Body of pancreas (tissue), 4 donors: ENCODE results near the gene PAK4. TPM values are rescaled to one million over a fixed set of nuclear protein-coding genes. Genes with fewer than 3 reads are reported as not detected.

Experiments used
- ATAC-seq: fragments of 150-250 bp; one replicate; pipeline ENCODE4 v1.9.1; 2016
- DNase-seq, 4 donors: peaks; one replicate each; pipeline ENCODE4 v3.0.0-alpha.2; 2019
- H3K27ac ChIP-seq, 4 donors: fragments of 200-600 bp; sonication (generic); 1 replicate in 3 of 4; 2 replicates in 1 of 4; pipeline versions ENCODE4 v1.5.1 to v1.6.1; 2016 to 2019; ENCODE audit warnings: mild to moderate bottlenecking in 1 of 4, mixed read lengths in 1 of 4, moderate library complexity in 1 of 4
- H3K27me3 ChIP-seq, 2 donors: fragments of 200-600 bp; sonication (generic); one replicate each; pipeline ENCODE4 v1.6.0; 2016; ENCODE audit warnings: mild to moderate bottlenecking in 1 of 2
- H3K36me3 ChIP-seq, 2 donors: fragments of 200-600 bp; sonication (generic); replicated peaks in 1 of 2; 2 replicates each; pipeline ENCODE4 v1.5.1; 2016; ENCODE audit warnings: low read depth in 2 of 2; ENCODE audit not compliant: insufficient read depth in 1 of 2
- H3K4me1 ChIP-seq: fragments of 200-600 bp; sonication (generic); one replicate; pipeline ENCODE4 v1.6.0; 2016
- H3K4me3 ChIP-seq, 2 donors: fragments of 200-600 bp; sonication (generic); 1 replicate in 1 of 2; 2 replicates in 1 of 2; pipeline ENCODE4 v1.5.1; 2016 to 2019
- H3K9me3 ChIP-seq, 3 donors: fragments of 200-600 bp; sonication (generic); 1 replicate in 2 of 3; 2 replicates in 1 of 3; pipeline ENCODE4 v1.5.1; 2016
- POLR2A ChIP-seq, 3 donors: fragments of 450-650 bp; IDR thresholded peaks; one replicate each; pipeline ENCODE4 v1.6.1; 2016; ENCODE audit warnings: antibody characterized with exemption in 3 of 3, mild to moderate bottlenecking in 2 of 3
- WGBS, 2 donors: methylation state at CpG; one replicate each; pipeline ENCODE4 v1.1.5; 2017; 5-methylcytosine and 5-hydroxymethylcytosine counted together
- intact Hi-C: fragments of 100-400 bp; cut with DNase I; formaldehyde crosslinking; loops from one replicate; pipeline ENCODE4 v1.15.1; 2023
- total RNA-seq, 2 donors: library from RNA; depleted of rRNA; stranded (reverse); fragments of >200 nt; gene quantifications; one replicate each; pipeline ENCODE4 v1.1.0, GENCODE V29; 2016
- TF ChIP-seq, protein P1 (sequence below), 7 experiments: fragments of 450-650 bp in 4 of 7; fragments of 200-600 bp in 3 of 7; sonication (generic) in 3 of 7; IDR thresholded peaks; one replicate each; pipeline ENCODE4 v1.5.1; 2016 to 2019; ENCODE audit warnings: antibody characterized with exemption in 7 of 7

PAK4 gene
- total RNA-seq, 2 donors from 2014 or later, result 18.9 to 40.2 TPM

DNA sequence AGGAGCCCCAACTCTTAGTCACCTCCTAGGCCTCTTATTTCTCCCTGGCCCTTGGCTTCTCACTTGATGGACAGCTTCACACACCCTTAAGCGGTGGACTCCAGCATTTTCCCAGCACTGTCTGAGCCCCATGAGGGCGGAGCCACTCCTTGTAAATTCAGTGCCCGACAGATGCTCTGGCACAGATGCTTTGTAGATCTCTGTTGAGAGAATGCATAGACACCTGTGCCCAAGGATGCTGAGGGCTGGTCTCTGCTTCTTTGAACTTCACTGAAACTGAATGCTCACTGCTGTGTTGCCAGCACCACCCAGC is 75.2 kb downstream of the PAK4 start:
- DNase-seq, result peak; percentile 53 to 68 (median 68)
- Histone ChIP-seq H3K4me3 (no peak overlapping the region), H3K9me3 (no peaks in the 10 kb centered on the region), H3K27ac (peak overlapping the region; percentile 66 to 91 (median 82)), H3K4me1 (peaks cover 60% of the 10 kb centered on the region), H3K27me3 (no peaks in the 10 kb centered on the region), H3K36me3 (no peaks in the 10 kb centered on the region)
- no peak for ATAC-seq
- intact Hi-C loops, result no loop called here
- 31 to 38% methylated on average over 3 of the region's 3 CpGs for WGBS, 2 donors
- TF ChIP-seq, protein P1, sequence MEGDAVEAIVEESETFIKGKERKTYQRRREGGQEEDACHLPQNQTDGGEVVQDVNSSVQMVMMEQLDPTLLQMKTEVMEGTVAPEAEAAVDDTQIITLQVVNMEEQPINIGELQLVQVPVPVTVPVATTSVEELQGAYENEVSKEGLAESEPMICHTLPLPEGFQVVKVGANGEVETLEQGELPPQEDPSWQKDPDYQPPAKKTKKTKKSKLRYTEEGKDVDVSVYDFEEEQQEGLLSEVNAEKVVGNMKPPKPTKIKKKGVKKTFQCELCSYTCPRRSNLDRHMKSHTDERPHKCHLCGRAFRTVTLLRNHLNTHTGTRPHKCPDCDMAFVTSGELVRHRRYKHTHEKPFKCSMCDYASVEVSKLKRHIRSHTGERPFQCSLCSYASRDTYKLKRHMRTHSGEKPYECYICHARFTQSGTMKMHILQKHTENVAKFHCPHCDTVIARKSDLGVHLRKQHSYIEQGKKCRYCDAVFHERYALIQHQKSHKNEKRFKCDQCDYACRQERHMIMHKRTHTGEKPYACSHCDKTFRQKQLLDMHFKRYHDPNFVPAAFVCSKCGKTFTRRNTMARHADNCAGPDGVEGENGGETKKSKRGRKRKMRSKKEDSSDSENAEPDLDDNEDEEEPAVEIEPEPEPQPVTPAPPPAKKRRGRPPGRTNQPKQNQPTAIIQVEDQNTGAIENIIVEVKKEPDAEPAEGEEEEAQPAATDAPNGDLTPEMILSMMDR (IDR thresholded peaks at IDR 0.05), result no peak
- peak in 2 of 3 donors; percentile 26 to 37 for TF ChIP-seq POLR2A (IDR thresholded peaks at IDR 0.05)

DNA sequence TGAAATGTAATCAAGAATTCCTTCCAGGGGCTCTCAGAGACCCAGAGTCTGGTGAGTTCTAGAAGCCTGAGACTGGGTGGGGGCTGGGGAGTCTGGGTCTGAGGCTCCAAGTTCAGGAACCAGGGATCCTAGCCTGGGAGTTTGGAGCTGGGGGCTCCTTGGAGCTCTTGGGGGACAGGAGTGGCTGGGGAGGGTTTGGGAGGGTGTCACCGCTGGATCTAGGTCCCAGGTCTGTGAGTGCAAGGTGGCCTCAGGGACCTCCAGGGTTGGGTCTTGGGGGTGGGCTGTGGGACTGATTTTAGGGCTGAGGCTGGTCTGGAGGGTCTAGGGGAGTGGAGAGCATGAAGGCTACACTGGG is 77.4 kb downstream of the PAK4 start:
- 36 to 40% methylated on average over 1 of the region's 1 CpG for WGBS, 2 donors
- ATAC-seq (no peak), DNase-seq (peak in 1 of 4 donors; percentile 20)
- H3K27ac ChIP-seq, result peak overlapping the region; percentile 77 to 91 (median 86)
- intact Hi-C loops, result no loop called here
- TF ChIP-seq, protein P1 (IDR thresholded peaks at IDR 0.05), result no peak
- no peak for TF ChIP-seq POLR2A (IDR thresholded peaks at IDR 0.05)
- no peaks in the 10 kb centered on the region for H3K27me3 ChIP-seq
- no peaks in the 10 kb centered on the region for H3K36me3 ChIP-seq
- H3K4me3 ChIP-seq, result peak overlapping the region; percentile 51 to 72
- peaks cover 51% of the 10 kb centered on the region for H3K4me1 ChIP-seq
- H3K9me3 ChIP-seq, result no peaks in the 10 kb centered on the region

DNA sequence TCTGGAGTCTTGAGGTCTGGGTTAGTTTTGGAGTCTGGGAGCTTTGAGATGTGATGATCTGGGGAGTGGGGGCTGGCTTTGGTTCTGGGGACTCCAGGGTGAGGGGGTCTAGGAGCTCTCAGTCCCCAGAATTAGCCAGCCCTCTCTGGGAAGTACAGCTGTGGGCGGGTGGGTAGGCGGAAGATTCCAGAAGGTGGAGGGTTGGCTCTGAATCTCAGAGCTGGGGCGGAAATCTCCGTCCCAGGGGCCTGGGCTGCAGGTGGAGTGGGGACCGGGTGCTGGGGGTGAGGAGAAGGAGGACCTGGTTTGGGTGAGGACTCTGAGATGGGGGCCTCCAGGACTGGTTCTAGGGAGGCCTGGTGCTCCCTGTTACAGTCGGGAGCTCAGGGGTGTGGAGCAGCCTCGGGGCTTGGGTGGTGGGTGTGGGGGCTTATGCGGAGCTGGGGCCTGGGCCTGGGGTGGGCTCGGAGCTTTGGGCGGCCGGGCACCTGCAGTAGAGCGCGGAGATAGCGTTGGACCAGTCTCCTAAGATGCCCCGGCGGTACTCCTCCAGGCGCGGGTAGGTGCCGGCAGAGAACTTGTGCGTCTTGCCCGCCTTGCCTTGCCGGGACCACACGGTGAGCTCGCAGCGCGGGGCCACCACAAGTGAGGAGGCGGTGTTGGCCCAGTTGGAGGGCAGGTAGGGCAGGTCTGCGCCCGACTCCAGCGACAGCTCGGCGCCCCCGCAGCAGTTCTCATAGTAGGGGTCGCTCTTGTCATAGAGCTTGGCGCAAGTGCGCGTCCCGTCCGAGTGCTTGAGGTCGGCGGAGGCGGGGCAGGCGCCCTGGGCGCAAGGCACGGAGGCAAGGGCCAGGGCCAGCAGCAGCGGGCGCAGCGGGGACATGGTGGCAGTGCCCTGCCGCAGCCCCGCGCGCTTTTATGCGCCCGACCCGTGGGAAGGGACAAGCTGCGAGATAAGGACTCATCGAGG is 78.1 kb downstream of the PAK4 start, which contains the start of gene SYCN:
SYCN (minus strand) TSS at position 892 of the 970 bp plus-strand sequence; CDS start at position 883, 9 bp downstream.
- ATAC-seq, result peak; percentile 48

DNA sequence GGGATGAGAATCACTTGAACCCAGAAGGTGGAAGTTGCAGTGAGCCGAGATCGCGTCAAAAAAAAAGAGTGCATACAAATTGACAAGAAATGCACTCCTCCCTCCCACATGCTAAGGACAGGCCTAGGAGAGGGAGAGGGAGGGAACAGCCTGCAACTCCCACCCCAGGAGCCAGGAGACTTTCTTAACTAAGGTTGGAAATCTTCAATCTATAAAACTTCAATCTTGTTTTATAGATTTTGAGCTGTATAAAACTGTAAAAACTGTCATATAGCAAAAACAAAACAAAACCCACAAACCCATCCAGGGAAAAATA is 79.8 kb downstream of the PAK4 start:
- TF ChIP-seq, protein P1 (IDR thresholded peaks at IDR 0.05), result no peak
- no peak for TF ChIP-seq POLR2A (IDR thresholded peaks at IDR 0.05)
- peak overlapping the region; percentile 42 to 91 (median 76) for H3K27ac ChIP-seq
- H3K4me1 ChIP-seq, result peaks cover 48% of the 10 kb centered on the region
- 34 to 40% methylated on average over 3 of the region's 3 CpGs for WGBS, 2 donors
- intact Hi-C loops, result no loop called here
- no peak overlapping the region for H3K4me3 ChIP-seq
- DNase-seq (no peak), ATAC-seq (no peak)
- no peaks in the 10 kb centered on the region for H3K9me3 ChIP-seq
- H3K36me3 ChIP-seq, result no peaks in the 10 kb centered on the region
- H3K27me3 ChIP-seq, result no peaks in the 10 kb centered on the region

More for the DNA sequence above, 78.1 kb downstream of the PAK4 start, which contains the start of gene SYCN:
- Histone ChIP-seq H3K36me3 (no peaks in the 10 kb centered on the region), H3K9me3 (no peaks in the 10 kb centered on the region), H3K27me3 (no peaks in the 10 kb centered on the region), H3K27ac (peak within 1 kb of the TSS; percentile 77 to 91 (median 86)), H3K4me1 (peaks cover 50% of the 10 kb centered on the region), H3K4me3 (peak within 1 kb of the TSS; percentile 51 to 72)
- intact Hi-C loops, result no loop called here
- peak; percentile 97 to 98 (median 97) for TF ChIP-seq POLR2A (IDR thresholded peaks at IDR 0.05)
- TF ChIP-seq, protein P1 (IDR thresholded peaks at IDR 0.05), result no peak
- DNase-seq, result peak; percentile 87 to 93 (median 88)
- WGBS, 2 donors, result 18 to 42% methylated on average over 7 to 57 of the region's 57 CpGs
